22Rv1 (cell line): ENCODE data around the gene NIF3L1.

ENCODE experiments used
- ZFX ChIP-seq: fragments of 450-650 bp; IDR thresholded peaks from 2 replicates; pipeline ENCODE4 v1.6.1; 2017; ENCODE audit warnings: antibody characterized with exemption, borderline replicate concordance
- TF ChIP-seq, protein P1 (sequence below): fragments of 450-650 bp; IDR thresholded peaks from 2 replicates; pipeline ENCODE4 v1.5.1; 2017; ENCODE audit warnings: mild to moderate bottlenecking

DNA sequence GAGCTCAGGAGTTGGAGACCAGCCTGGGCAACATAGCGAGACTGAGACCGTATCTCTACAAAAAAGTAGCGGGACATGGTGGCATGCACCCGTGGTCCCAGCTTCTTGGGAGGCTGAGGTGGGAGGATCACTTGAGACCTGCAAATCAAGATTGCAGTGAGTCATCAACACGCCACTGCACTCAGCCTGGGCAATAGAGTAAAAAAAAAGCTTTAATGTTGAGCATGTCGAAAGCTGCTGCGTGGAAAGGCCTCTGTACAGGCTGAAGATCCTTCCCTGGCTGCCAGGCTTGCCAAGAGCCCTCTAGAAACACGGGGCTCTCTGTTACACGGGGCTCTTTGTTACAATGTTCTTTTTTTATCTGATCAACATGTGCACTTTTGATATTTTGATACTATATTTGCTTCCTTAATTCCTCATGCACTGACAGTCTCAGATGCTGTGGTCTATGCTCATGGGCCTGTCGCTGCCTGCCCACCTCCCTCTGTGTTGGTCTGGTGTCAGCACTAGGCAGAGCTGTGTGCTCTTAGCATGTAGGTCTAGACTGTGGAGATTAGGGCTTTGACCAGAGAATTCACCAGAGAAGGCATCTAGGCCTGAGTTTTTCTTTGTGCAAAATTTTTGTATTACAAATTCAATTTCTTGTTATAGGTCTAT, 43.4 kb upstream of the NIF3L1 start:
- TF ChIP-seq, protein P1, sequence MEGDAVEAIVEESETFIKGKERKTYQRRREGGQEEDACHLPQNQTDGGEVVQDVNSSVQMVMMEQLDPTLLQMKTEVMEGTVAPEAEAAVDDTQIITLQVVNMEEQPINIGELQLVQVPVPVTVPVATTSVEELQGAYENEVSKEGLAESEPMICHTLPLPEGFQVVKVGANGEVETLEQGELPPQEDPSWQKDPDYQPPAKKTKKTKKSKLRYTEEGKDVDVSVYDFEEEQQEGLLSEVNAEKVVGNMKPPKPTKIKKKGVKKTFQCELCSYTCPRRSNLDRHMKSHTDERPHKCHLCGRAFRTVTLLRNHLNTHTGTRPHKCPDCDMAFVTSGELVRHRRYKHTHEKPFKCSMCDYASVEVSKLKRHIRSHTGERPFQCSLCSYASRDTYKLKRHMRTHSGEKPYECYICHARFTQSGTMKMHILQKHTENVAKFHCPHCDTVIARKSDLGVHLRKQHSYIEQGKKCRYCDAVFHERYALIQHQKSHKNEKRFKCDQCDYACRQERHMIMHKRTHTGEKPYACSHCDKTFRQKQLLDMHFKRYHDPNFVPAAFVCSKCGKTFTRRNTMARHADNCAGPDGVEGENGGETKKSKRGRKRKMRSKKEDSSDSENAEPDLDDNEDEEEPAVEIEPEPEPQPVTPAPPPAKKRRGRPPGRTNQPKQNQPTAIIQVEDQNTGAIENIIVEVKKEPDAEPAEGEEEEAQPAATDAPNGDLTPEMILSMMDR, result no peak
- TF ChIP-seq ZFX, result no peak
